HG02642 (cell line): Measurements from ENCODE around the gene NT5E.
A peak's percentile ranks its signal among the peaks of the same experiment; 100 is the strongest.

Experiments used
- ATAC-seq: cut with Tn5 transposase; IDR thresholded peaks from one replicate; pipeline ENCODE4 v1.9.1; 2021; ENCODE audit warnings: mild to moderate bottlenecking; ENCODE audit not compliant: unreplicated experiment, poor library complexity

NT5E gene

GRCh38 chr6:85458782-85459181 is 8.9 kb downstream of the NT5E start:
- no peak for ATAC-seq

- ATAC-seq, result no peak
Measured at GRCh38 chr6:85459224-85459901, 9.5 kb downstream of the NT5E start.

GRCh38 chr6:85460154-85460920 is 10.5 kb downstream of the NT5E start:
- ATAC-seq, result no peak

- ATAC-seq, result peak; percentile 63
Measured at GRCh38 chr6:85460921-85461797, 11.3 kb downstream of the NT5E start.

GRCh38 chr6:85461798-85462170 is 11.9 kb downstream of the NT5E start:
- peak; percentile 19 for ATAC-seq

- ATAC-seq, result no peak
Measured at GRCh38 chr6:85462673-85463072, 12.8 kb downstream of the NT5E start.

- no peak for ATAC-seq
Measured at GRCh38 chr6:85463621-85464259, 13.9 kb downstream of the NT5E start.

GRCh38 chr6:85464260-85464644 is 14.4 kb downstream of the NT5E start:
- ATAC-seq, result no peak

GRCh38 chr6:85464722-85465150 is 14.9 kb downstream of the NT5E start:
- ATAC-seq, result no peak

- no peak for ATAC-seq
Measured at GRCh38 chr6:85465762-85466161, 15.9 kb downstream of the NT5E start.

- no peak for ATAC-seq
Measured at GRCh38 chr6:85468326-85468725, 18.4 kb downstream of the NT5E start.

GRCh38 chr6:85469276-85470022 is 19.6 kb downstream of the NT5E start:
- ATAC-seq, result no peak

- no peak for ATAC-seq
Measured at GRCh38 chr6:85470023-85470410, 20.1 kb downstream of the NT5E start.

- ATAC-seq, result no peak
Measured at GRCh38 chr6:85472744-85473143, 22.9 kb downstream of the NT5E start.

GRCh38 chr6:85473748-85474147 is 23.9 kb downstream of the NT5E start:
- ATAC-seq, result no peak

GRCh38 chr6:85476532-85476931 is 26.6 kb downstream of the NT5E start:
- no peak for ATAC-seq

GRCh38 chr6:85479208-85479607 is 29.3 kb downstream of the NT5E start:
- no peak for ATAC-seq

GRCh38 chr6:85482206-85482904 is 32.5 kb downstream of the NT5E start:
- peak; percentile 12 for ATAC-seq
